DND-41 (cell line): ENCODE measurements around the gene CA14.

Experiments used
- CTCF ChIP-seq: IDR thresholded peaks from 2 replicates; pipeline ENCODE4 v1.5.1; 2012; ENCODE audit warnings: borderline replicate concordance, low read length, moderate library complexity, mild to moderate bottlenecking; ENCODE audit not compliant: poor library complexity, severe bottlenecking; ENCODE audit errors: extremely low read depth
- EZH2 ChIP-seq: IDR thresholded peaks from 3 replicates; pipeline ENCODE4 v1.6.1; 2012; ENCODE audit warnings: borderline replicate concordance, low read depth, mild to moderate bottlenecking, moderate library complexity, low read length, inconsistent platforms; ENCODE audit not compliant: severe bottlenecking

DNA sequence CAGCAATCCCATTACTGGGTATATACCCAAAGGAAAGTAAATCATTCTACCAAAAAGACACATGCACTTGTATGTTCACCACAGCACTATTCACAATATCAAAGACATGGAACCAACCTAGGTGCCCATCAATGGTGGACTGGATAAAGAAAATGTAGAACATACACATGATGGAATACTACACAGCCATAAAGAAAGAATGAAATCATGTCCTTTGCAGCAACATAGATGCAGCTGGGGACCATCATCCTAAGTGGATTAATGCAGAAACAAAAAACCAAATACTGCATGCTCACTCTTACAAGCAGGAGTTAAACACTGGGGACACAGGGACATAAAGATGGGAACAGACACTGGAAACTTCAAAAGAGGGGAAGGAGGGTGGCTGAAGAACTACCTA is 30.3 kb upstream of the CA14 start:
- no peak for TF ChIP-seq CTCF
- no peak for TF ChIP-seq EZH2
